Right kidney (tissue), 1 donor: ENCODE results near the gene FBXO24.
"Not testable (repeated sequence)": the region's sequence is repeated elsewhere in the genome, so short reads cannot be mapped to it uniquely, and the experiment has no call there.

Experiments
- DNase-seq: peaks from one replicate; pipeline ENCODE4 v3.0.0-alpha.2; 2016

Gene FBXO24

DNA sequence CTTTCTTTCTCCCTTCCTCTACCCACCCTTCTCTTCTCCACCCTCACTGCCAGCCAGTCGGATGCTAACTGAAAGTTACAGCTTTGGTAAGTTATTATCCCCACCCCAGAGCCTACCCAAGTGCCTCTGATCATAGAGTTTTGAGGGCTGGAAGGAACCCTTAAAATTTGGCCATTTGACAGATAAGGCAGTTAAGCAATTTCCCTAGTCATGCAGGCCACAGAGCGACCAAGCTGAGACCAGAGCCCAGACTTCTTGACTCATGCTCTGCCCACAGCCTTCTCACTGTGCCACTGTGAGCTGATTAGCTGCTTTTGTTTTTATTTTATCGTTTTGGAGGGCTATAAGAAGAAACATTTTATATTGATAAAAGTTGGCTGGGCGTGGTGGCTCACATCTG is 29.6 kb upstream of the FBXO24 start:
- DNase-seq, result no peak

DNA sequence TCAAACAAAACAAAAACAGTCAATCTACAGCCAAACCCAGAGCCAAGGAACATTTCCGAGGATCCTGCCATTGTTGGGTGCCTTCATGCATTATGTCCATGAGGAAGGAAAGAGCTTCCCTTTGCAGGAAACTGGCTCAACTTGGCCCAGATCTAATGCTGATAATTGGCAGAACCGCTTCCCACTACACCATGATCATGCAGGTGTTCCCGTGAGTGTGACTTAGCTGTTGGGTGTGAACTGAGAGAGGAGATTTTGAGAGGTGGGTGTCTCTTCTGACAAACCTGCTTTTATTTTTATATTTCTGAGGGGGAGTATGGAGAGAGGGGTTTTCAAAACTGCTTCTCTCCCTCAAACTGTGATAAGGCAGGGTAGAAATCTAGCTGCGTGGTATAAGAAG is 27.0 kb upstream of the FBXO24 start:
- DNase-seq, result no peak

DNA sequence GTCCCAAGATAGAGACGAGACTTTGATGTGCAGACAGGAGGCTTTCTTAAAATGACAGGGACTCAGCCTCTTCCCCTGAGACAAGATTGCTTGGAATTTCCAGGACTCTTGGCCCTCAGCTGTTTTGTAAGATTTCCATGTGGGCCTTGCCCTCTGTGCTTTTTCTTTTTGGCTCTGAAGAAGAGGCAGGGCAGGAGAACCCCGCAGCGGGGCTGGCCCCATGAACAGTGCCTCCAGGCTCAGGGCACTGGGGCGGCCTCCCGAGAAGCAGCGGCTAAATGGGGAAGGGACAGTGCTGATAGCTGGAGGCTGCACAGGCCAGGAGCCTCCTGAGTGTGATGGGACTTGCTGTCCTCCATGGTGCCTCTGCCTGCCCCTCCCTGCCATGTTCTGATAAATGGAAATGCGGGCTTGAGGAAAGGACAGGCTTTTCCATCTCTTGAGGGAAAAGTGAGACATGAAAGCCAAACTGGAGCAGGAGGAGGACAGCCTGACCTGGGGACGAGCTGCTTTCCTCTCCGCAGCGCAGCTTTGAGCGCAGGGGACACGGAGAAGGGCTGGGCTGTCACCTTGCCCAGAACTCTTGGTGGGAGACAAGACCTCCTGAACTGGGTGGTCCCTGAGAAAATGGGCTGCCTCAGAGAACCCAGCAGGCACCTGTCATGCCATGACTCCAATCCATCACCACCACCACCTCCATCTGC is 24.5 kb upstream of the FBXO24 start:
- DNase-seq, result no peak

DNA sequence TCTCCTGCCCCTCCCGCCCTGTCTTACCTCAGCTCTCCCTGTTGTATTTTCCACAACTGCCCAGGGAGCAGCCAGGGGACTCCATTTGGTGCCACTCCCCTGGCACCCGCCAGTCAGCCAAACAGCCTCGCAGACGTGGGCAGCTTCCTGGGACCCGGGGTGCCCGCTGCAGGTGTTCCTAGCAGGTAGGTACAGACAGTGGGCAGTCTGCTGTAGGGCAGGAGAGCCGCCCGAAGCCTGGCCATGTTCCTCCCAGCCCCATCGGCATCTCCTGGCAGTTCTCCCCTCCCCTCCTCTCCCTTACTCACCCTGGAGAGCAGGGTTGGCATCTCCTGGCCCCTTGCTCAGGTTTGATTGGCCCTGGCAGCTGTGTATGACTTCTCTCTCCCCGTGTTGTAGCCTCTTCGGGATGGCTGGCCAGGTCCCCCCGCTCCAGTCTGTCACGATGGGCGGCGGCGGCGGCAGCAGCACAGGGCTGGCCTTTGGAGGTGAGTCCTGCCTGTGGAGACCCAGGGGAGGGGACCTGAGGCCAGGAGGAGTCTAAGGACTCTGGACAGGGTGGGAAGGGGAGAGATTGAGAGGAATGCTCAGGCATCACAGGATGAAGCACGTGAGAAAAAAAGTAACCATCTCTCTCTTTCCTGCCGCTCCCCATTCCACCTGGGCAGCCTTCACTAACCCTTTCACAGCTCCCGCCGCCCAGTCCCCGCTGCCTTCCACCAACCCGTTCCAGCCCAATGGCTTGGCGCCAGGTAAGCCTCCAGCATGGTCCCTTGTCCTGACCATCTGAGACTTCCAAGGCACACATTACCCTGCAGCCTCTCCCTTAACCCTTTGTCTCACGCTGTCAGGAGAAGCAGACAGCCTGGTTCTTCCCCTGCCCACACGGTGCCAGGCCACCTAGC is 23.7 kb upstream of the FBXO24 start:
- DNase-seq, result no peak

DNA sequence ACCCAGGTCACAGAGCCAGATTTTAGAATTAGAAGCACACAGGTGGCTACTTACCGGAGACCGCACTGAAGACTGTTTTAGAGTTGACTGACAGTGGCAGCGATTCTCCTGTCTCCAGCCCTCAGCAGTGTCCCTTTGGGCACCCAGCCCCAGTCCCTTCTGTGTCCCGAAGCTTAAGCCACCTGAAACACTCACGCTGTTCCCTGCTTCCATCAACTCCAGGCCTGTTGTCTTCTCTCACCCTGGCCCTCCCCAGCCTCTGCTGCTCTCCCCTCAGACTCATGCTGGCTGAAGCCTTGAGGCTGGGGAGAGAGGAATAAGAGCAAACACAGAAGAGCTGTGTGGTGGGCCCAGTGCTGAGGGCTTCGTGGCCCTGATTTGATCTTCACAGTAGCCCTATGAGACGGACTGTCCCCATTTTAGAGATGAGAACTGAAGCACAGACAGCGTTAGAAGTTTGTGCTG is 23.0 kb upstream of the FBXO24 start:
- no peak for DNase-seq

DNA sequence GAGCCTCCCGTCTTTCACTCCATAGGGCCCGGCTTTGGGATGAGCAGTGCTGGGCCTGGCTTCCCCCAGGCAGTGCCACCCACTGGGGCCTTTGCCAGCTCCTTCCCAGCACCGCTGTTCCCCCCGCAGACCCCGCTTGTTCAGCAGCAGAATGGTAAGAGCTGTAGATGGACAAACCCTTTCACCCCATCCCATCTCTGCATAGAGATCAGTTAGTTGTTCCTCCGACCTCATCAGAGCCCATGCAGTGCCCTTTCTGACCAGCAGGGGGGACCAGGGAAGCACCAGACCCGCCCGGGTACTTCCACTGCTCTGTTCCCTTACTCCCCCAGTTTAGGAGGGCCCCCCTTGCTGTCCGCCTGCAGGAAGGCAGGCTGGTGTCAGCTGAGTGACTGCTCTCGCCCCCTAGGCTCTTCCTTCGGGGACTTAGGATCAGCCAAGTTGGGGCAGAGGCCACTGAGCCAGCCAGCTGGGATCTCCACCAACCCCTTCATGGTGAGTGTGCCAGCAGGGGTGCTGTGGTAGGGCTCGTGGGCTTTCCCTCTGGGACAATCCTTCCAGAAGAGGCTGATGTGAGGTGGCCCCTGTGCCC is 22.2 kb upstream of the FBXO24 start:
- DNase-seq, result peak; percentile 67

DNA sequence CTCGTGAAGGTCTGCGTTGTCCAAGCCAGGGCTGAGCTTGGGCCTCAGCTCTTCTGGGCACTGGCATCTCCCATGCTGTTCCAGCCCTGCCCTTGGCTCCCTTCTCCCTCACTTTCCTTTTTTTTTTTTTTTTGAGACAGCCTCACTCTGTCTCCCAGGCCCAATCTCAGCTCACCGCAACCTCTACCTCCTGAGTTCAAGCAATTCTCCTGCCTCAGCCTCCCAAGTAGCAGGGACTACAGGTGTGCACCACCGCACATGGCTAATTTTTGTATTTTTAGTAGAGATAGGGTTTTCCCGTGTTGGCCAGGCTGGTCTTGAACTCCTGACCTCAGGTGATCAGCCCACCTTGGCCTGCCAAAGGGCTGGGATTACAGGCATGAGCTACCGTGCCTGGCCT is 21.7 kb upstream of the FBXO24 start:
- DNase-seq, result not testable (repeated sequence)

DNA sequence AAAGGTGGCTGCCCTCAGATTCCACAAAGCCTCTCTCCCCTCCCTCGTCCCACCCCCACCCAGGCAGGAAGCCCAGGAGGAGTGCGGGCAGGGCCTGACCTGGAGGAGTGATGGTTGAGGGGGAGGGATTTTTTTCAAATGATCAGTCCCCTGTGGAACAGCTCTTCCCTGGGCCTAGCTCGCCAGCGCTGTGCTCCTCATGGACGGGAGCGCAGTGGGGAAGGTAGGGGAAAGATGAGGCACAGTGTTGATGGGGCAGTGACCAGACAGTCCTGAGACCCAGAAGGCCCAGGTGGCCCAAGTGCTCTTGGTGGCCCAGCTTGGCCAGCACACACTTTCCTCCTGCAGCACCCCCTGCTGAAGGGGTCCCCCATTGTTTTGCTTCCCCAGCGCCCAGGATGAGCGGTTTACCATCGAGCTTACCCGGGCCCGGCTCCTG is 21.0 kb upstream of the FBXO24 start:
- no peak for DNase-seq

DNA sequence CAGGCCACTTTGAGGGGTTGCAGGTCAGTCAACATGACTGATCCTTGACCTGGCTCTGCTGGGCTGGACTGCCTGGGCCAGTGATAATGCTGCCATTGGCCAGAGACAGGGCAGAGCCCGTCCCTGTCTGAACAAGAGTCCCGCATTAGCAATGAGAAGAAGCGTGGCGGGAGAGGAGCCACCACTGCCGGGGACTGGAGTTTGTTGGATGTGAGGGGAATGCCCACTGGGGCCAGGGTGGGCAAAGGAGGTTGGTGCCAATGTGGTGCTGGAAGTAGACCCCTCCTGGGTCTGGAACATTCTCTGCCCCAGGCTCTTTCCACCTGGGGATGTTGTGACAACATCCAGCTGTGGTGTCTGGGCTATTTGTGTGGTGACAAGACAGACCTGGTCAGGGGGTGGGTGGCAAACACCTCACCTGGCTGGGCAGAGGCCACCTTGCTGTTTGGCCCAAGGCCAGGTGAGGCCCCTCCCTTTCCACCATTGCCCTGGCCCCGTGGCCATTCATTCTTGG is 20.1 kb upstream of the FBXO24 start:
- no peak for DNase-seq

DNA sequence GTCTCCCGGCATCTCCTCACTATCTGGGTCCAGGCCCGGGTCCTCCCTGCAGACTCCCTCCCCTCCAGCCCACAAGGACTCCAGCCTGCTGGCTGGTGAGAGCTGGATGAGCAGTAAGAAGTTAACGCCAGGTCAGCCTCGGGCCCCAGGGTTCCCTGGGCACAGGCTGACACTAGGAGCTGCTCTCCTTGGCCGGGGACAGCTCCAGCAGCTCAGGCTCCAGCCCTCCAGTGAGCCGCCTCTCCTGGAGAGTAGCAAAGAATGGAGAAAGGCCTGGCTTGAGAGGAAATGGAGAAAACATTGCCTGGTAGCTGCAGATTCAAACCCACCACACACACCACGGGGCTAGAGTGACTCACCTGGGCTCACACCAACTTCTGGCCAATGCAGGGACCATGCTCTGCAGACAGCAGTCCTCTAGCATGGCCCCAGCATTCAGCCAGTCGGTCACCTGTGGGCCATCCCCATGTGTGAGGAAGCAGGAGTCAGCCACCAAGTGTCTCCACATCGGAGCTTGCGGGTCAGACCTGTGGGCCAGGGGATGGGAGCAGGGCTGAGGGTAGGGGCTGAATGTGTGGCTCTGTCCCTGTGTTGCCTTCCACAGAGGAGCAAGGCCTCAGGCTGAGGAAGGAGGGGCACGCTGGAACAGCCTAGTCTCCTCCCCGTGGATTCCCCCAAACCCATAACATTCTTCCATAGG is 18.9 kb upstream of the FBXO24 start:
- DNase-seq, result no peak

DNA sequence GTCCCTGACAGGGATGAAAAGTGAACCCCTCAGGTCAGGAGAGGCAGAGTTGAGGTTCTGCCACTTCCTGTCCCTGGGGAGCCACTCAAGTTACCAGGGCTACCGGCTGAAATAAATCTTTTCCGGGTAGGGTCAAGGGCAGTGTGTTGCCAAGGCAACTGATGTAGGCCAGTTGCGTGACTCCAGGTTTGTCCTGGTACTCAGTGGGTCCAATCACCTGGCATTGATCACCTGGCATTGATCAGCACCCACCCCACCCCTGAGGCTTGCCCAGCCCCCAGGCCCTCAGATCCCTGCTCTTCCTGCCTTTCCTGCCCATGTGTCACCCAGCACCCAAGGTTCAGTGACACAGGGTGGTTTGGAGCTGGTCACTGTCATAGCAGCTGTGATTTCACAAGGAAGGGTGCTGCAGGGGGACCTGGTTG is 18.4 kb upstream of the FBXO24 start:
- DNase-seq, result no peak

DNA sequence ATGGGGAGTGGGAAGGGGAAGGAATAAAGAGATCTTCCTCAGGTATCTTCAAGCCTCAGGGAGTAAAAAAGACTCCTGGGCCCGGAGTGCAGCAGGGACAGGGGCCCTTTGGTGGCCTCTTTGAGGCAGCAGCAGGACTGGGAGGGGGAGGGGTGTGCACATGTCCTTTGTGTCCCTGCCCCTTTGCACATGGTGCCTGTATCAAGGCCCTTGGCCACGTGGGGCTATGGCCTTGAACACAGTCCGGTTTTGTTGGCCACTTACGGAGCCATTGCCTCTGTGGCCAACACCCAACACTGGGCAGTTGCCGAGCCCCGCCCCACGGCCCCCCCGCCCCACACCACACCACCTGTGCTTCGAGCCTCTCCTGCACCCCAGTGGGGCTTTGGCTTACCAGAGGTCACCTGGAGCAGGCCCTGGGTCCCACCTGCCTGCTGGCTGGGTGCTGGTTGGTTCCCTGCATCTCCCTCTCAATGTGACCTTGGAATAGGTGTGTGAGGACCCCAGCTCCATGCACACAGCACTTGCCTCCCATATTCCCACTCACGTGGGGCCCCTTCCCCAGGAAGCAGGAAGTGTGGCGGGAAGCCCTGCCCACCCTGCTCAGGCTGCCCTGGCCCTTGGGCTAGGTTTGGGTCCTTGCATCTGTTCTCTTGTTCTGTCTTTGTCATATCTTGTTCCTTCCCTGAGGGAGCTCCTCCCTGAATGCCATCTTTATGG is 17.8 kb upstream of the FBXO24 start:
- DNase-seq, result no peak

DNA sequence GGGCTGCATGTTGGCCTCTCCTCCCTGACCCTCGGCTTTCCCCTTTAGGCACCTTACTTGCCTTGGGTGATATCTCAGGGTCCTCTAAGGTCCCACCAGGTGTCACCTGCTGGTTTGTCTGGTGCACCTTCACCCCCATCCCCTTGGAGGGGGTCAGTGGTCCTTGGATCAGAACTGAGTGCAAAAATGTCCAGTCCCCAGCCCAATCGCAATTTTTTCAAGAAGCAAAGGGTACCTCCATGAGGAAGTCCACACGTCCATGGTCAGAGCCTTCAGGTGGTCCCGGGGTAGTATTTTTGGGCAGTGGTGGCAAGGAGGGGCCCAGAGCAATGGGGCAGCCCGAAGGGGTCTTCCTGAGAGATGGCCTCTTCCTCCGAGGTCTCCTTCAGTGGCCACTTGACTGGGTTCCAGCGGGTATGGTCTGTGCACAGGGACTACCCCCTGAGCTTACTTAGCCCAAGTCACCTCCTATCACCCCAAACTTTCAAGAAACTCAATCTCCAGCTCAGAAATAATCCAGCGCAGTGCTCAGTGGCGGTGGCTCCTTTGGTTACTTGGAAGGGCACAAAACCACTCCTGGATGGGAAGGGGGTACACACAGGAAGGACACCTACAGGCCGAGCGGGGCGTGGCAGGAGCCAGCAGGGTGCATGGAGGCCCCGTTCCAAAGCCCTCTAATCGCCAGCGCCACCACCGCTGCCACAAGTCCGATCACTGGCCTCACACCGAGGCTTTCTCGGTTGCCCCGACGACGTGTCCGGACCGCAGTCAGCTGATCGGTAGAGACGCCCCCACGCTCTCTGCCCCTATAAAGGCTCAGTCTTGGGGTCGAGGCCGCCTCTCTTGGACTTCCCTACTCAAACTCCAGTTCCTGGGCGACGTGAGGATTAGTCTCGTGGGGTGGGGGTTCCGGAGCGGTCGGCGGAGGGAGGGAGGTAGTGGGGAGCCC is 17.0 kb upstream of the FBXO24 start:
- peak; percentile 62 for DNase-seq

DNA sequence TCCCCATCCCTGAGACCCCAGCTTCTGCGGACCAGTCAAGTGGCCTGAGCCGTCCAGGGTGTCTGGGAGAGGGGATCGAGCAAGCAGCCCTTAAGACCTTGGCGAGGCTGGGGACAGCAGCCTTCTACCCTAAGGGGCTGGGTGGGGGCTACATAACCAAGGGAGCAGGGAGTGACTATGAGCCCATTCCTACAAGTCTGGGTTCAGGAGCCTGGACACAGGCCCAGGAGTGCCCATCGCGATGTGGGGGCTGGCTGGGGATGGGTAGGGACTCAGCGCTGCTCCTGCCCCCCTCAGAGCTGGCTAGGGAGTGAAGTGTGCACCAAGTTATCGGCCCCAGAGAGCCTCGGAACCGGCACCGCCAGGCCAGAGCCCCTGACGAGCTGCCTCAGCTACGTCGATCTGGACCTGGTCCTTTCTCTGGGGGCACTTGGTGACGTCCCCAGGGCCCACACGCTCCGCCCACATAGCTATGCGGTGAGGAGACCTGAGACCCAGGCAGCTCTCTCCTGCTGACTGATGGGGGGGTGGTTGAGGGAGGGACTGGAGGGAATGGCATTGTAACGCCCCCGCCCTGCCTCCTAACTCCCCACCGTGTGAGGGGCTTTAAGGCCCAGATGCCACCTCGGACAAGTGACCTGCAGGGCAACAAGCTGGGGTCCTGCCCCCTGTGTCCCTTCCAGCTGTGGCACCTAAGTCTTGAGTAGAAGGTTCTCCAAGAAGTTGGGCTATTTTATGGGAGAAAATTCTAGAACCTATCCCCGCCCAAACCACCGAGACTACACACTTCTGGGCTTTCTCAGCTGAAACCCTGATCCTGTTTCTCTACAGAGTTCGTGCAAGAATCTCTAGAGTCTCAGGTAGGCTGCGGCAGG is 14.9 kb upstream of the FBXO24 start:
- no peak for DNase-seq

DNA sequence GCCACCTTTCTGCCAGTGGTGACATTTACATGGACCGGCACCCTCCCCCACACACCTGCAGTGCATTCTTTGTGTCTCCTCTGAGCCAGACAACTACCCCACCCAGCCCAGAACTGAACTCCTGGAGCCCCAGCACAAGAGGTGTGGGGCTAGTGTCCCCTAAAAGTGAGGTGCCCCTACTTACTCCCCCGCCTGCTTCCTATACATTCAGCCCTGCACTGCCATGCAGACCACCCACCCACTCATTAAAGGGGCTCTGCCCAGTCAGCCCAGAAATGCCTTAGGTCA is 14.4 kb upstream of the FBXO24 start:
- DNase-seq, result no peak

DNA sequence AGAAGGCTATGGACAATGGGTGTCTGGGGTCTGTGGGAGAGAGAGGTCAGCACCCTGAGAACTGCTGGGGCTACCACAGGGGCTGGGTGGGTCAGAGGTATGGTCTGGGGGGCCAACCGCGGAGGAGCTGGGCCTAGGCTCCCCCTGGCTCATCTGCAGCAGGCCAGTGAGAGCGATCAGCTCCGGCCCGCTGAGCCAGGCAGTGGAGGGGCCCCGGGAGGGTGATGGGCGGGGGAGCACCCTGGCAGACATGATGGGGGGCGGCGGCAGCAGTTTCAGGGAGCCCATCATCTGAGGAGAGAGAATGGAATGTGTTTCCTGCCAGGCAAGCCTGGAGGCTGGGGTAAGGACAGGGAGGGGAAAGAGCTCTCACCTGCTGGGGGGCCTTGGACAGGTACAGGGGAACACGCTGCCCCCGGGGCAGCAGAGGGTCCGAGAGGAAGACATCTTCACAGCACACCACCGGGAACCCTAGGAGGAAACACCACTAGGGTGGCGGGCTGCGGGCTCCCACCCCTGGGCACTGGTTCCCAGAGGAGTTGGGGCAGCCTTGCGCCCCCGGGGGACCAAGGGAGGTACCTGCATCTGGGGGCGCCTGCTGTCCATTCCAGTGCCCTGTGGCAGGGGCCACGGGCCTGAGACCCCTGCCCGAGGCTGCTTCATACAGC is 13.7 kb upstream of the FBXO24 start:
- peak; percentile 50 for DNase-seq

DNA sequence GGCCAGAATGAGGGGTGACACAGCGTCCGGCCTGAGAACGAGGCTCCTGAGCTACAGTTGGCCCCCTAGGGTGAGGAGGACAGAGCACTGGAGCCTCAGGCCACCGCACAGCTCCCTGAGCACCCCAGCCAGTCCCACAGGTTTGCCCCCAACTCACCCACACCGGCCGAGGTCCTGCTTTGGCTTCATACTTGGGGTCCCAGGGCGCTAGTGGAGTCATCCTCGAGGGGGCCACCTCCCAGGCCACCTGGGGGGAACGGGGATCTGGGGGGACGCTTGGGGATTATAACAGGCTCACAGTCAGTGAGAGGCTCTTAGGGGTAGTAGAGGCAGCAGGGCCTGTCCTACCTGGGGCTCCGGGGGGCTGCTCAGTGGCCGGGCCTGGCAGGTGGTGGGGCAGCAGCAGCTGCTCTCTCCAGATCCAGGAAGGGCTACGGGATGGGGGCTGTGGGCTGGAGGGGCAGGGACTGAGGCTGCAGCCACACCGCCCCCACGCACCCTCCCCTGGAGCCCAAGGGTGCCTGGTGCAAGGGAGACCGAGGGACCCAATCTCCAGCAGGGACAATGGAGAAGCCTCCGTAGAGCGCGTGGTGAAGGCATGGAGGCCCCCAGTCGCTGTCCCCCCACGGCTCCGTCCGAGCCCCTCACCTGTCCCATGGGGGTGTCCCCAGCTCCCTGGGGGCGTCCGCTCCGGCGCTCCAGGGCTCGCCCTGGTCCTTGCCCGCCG is 13.0 kb upstream of the FBXO24 start:
- DNase-seq, result no peak

DNA sequence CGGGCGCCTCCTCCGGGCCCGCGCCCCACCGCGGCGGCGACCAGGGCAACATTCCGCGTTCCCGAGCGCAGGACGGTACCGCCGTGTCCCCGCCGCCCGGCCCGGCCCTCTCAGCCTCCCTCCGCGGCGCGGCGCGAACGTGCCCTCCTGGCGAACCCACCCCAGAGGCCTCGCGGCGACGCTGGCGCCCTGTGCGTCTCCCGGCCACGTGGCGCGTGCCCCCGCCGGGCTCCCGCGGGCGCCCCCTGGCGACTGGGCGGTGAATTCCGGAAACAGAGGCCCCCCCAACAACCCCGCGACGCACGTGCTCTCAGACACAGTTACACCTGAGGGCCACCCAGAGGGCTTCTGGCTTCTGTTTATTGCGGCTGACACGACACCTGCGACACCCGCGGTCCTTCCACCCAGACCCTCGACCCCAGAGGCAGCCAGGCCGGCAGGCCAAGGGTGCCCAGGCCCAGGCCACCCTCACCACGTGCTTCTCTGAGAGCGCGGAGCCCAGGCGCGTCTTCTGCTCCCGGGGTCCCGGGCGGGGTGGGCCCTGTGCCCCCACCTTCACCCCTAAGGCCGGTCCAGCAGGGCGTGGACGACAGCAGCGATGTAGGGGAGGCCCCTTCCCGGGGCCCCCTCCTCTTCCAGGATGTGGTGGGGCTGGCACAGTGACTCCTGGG is 12.3 kb upstream of the FBXO24 start, which contains the start of gene SAP25:
Gene SAP25, minus strand, starts transcription at position 210 of the 671 bp plus-strand sequence. Its CDS starts 158 bp downstream, at position 52.
- no peak for DNase-seq
